Measurements from ENCODE around the gene WRAP53. TPM values are rescaled to one million over a fixed set of nuclear protein-coding genes. Genes with fewer than 3 reads are reported as not detected.

Gene WRAP53
- polyA plus RNA-seq, 3 donors = 12.8 to 13.6 (median 13.1) TPM

DNA sequence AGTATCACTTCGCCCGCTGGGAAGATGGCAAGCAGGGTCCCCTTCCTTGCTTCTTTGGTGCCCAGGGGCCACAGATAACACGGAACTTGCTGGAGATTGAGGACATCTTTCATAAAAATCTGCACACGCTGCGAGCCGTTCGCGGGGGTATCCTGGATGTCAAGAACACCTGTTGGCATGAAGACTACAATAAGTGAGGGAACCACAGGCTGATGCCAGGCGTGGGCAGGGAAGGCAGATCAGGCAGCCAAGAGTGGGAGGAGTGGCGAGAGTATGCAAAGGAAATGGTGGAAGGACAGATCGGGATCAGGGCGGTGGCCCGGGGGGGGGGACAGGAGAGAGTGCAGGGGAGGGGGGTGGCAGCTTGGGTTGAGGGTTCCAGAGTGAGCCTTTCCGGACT, 51.5 kb downstream of the WRAP53 start:
- DNase-seq (ENCODE audit: low read depth in 3 of 3, low spot score in 2 of 3) = no peak

DNA sequence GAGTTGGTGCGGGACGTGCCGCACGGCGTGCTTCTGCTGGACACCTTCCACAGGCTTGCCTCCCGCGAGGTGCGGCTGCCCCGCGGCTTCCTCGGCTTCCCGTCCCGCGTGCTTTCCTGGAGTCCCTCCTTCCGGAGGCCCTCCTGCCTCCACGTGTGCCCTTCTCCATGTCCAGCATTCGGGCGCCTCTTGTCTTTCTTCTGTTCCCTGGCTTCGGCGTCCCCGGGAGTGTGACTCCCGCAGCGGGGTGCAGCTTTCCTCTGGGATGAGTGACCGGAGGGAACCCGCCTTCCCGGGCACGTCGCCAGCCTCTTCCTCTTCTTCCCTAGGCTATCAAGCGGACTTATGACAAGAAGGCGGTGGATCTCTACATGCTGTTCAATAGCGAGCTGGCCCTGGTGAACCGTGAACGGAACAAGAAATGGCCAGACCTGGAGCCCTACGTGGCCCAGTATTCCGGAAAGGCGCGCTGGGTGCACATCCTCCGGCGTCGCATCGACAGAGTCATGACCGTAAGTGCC, 52.3 kb downstream of the WRAP53 start:
- DNase-seq (ENCODE audit: low read depth in 3 of 3, low spot score in 2 of 3) = no peak

DNA sequence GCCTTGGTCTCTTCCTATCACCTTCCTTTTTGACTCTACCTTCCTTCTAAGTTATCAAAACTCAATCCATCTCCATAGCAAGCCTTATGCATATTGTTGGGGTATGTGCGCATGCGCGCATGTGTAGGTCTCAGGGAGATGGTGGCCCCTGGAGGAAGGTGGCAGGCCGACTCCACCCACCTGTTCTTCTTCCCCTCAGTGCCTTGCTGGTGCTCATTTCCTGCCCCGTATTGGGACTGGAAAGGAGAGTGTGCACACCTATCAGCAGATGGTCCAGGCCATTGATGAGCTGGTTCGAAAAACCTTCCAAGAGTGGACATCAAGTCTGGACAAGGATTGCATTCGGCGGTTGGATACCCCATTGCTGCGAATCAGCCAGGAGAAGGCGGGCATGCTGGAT, 54.5 kb downstream of the WRAP53 start:
- DNase-seq (ENCODE audit: low read depth in 3 of 3, low spot score in 2 of 3) = no peak

DNA sequence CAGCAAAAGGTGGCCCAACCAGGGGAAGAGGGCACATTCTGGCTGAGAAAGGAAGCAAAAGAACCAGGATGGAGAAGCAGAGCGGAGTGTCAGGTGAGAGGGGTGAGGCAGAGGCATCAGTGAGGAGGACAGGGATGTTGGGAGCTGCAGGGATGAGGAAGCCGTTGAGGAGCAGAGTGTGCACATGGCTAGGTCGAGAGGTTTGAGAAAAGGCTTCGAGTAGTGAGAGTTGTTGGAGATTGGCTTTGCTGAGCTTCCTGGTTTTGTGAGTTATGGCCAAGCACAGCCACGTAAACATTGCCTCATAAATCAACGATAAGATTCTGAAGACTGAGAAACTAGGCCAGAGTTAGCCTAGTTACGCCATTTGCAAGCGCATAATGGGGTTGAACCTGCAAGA, 56.1 kb downstream of the WRAP53 start:
- DNase-seq (ENCODE audit: low read depth in 3 of 3, low spot score in 2 of 3) = no peak

DNA sequence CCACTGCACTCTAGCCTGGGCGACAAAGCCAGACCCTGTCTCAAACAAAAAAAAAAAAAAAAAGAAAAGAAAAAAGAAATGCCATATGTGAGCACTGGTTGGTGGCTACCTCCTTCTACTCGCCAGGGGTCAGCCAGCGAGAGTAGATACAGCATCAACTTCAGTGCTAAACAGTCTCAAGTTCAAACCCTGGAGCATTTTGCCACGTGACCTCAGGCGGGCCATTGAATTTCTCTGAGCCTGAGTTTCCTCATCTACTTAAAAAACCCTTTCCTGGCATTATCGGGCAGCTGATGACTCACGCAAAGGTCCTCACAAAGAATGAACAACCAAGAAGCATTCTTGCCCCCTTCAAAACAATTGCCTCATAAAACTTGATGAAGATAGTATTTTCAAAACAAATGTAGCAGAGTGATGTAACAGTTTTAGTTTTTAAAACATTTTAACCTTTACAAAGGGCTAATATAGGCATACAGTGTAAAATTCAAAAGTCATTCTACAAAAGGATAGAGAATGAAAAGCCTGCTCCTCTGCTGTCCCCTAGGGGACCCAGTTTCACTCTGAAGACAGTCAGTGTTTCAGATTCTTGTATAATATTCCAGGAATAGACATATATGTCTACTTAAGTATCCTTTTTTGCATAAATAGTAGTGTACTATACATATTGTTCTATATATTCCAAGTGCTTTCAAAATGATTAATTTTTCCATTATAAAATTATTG, 57.6 kb downstream of the WRAP53 start:
- DNase-seq (ENCODE audit: low read depth in 3 of 3, low spot score in 2 of 3) = no peak

DNA sequence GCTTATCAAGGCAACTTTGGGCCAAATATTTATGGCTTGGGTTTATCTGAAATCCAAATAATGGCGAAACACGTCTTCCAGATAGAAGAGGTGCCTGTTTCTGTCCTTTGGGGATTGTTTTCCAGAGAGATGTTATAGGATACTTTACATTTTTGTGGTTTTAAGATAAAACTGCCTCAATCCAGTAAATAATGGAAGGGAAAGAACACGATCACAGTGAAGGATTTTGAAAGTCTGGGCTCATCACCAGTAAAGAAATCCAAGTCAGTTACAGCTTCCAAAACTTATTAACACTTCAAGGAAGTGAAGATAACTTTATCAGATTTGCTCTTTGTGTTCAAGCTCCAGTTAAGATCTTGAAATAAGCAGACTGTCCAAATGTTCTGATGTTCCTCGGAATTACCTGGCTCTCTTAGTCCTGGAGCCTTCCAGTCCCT, 59.4 kb downstream of the WRAP53 start:
- no peak for DNase-seq (ENCODE audit: low read depth in 3 of 3, low spot score in 2 of 3)

DNA sequence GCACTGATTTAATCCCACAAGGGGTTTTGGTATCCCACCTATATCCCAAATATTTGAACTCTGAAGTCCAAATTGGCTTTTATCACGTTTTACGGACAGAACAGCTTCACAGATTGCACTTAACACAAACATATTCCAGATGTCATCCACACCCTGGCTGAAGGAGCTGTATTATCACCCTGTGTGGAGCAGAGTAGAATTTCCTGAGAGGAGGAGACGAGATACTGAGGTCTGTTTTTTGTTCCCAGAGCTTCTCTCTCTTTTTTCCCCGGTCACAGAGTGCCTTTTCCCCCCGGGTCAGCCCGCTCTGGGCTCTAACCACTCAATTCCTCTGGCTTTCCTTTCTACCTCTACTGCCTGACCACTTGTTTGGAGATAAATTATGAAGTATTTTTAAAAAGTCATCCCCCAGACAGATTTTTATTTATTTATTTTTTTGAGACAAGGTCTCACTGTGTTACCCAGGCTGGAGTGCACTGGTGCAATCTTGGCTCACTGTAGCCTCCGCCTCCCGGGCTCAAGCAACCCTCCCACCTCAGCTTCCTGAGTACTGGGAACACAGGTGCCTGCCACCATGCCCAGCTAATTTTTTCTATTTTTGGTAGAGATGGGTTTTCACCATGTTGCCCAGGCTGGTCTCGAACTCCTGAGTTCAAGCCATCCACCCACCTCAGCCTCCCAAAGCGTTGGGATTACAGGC, 59.9 kb downstream of the WRAP53 start:
- no peak for DNase-seq (ENCODE audit: low read depth in 3 of 3, low spot score in 2 of 3)

DNA sequence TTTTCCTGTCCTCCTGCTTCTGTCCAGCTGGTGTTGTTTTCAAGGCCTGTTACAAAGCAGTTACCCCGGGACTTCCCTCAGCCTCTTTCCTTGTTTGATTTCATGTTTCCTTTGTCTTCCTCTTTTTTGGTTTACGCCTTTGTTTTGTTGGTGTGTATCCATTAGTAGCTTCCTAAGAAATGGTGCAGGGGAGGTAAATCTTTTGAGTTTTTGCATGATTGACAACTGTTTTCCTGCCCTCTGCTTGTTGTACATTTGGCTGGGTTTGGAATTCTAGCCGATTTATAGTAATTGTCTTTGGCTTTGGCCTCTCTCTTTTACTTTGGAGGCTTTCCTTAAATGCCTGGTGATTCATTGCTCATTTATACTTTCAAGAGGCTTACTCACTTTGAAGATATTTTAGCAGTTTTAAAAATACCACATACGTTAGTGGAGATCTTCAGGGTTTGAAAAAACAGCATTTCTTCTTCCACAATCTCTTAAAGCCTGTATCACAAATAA, 62.1 kb downstream of the WRAP53 start:
- no peak for DNase-seq (ENCODE audit: low read depth in 3 of 3, low spot score in 2 of 3)

Other genes with a start within 250 kb of the WRAP53 start
- gene FGF11, start 249.0 kb upstream of the WRAP53 start, polyA plus RNA-seq (ENCODE audit: insufficient read length in 3 of 3) = 1 to 10 TPM; 5.5 to 6.8 (median 6.6) TPM
- 10 to 100 TPM; 10.1 to 11.0 (median 10.9) TPM for gene CHRNB1, start 243.4 kb upstream of the WRAP53 start, polyA plus RNA-seq (ENCODE audit: insufficient read length in 3 of 3)
- gene ZBTB4, start 208.8 kb upstream of the WRAP53 start, polyA plus RNA-seq (ENCODE audit: insufficient read length in 3 of 3) = 10 to 100 TPM; 35.9 to 38.0 (median 37.6) TPM
- gene SLC35G6, start 207.0 kb upstream of the WRAP53 start, polyA plus RNA-seq (ENCODE audit: insufficient read length in 3 of 3) = under 1 TPM in 1 of 3 donors, not detected in 2; 0.10 TPM
- 100 to 1,000 TPM; 108 to 118 (median 118) TPM for gene POLR2A, start 204.1 kb upstream of the WRAP53 start, polyA plus RNA-seq (ENCODE audit: insufficient read length in 3 of 3)
- 10 to 100 TPM; 21.8 to 24.1 (median 22.3) TPM for gene TNFSF12, start 139.4 kb upstream of the WRAP53 start, polyA plus RNA-seq (ENCODE audit: insufficient read length in 3 of 3)
- gene TNFSF13, start 129.7 kb upstream of the WRAP53 start, polyA plus RNA-seq (ENCODE audit: insufficient read length in 3 of 3) = 10 to 100 TPM; 11.6 to 15.0 (median 13.4) TPM
- gene SENP3, start 126.6 kb upstream of the WRAP53 start, polyA plus RNA-seq (ENCODE audit: insufficient read length in 3 of 3) = 10 to 100 TPM; 85.5 to 93.2 (median 91.8) TPM
- 10 to 100 TPM; 46.9 to 67.9 (median 57.3) TPM for gene CD68, start 108.8 kb upstream of the WRAP53 start, polyA plus RNA-seq (ENCODE audit: insufficient read length in 3 of 3)
- gene MPDU1, start 104.6 kb upstream of the WRAP53 start, polyA plus RNA-seq (ENCODE audit: insufficient read length in 3 of 3) = 100 to 1,000 TPM; 125 to 133 (median 125) TPM
- 1 to 10 TPM; 2.8 to 3.9 (median 2.9) TPM for gene SOX15, start 98.4 kb upstream of the WRAP53 start, polyA plus RNA-seq (ENCODE audit: insufficient read length in 3 of 3)
- gene FXR2, start 73.6 kb upstream of the WRAP53 start, polyA plus RNA-seq (ENCODE audit: insufficient read length in 3 of 3) = 10 to 100 TPM; 41.4 to 42.8 (median 42.2) TPM
- 100 to 1,000 TPM; 130 to 152 (median 138) TPM for gene SAT2, start 60.7 kb upstream of the WRAP53 start, polyA plus RNA-seq (ENCODE audit: insufficient read length in 3 of 3)
- 1 to 10 TPM; 2.5 to 4.9 (median 3.0) TPM for gene SHBG, start 58.3 kb upstream of the WRAP53 start, polyA plus RNA-seq (ENCODE audit: insufficient read length in 3 of 3)
- 10 to 100 TPM; 15.5 to 20.6 (median 20.4) TPM for gene ATP1B2, start 37.6 kb upstream of the WRAP53 start, polyA plus RNA-seq (ENCODE audit: insufficient read length in 3 of 3)
- 10 to 100 TPM; 66.7 to 68.6 (median 67.4) TPM for gene TP53, start 987 bp upstream of the WRAP53 start, polyA plus RNA-seq (ENCODE audit: insufficient read length in 3 of 3)
- gene EFNB3, start 16.7 kb downstream of the WRAP53 start, polyA plus RNA-seq (ENCODE audit: insufficient read length in 3 of 3) = 10 to 100 TPM; 19.9 to 23.7 (median 23.1) TPM
- gene DNAH2, start 29.3 kb downstream of the WRAP53 start, polyA plus RNA-seq (ENCODE audit: insufficient read length in 3 of 3) = under 1 TPM; 0.25 to 0.43 (median 0.25) TPM
- 10 to 100 TPM; 15.3 to 18.3 (median 17.9) TPM for gene KDM6B, start 145.7 kb downstream of the WRAP53 start, polyA plus RNA-seq (ENCODE audit: insufficient read length in 3 of 3)
- gene TMEM88, start 166.6 kb downstream of the WRAP53 start, polyA plus RNA-seq (ENCODE audit: insufficient read length in 3 of 3) = 10 to 100 TPM; 19.1 to 27.1 (median 23.0) TPM
- 10 to 100 TPM; 61.0 to 85.9 (median 73.0) TPM for gene NAA38, start 169.1 kb downstream of the WRAP53 start, polyA plus RNA-seq (ENCODE audit: insufficient read length in 3 of 3)
- gene CYB5D1, start 169.5 kb downstream of the WRAP53 start, polyA plus RNA-seq (ENCODE audit: insufficient read length in 3 of 3) = 10 to 100 TPM; 23.1 to 24.3 (median 23.8) TPM
- 100 to 1,000 TPM; 139 to 161 (median 150) TPM for gene CHD3, start 200.3 kb downstream of the WRAP53 start, polyA plus RNA-seq (ENCODE audit: insufficient read length in 3 of 3)
- gene RNF227, start 227.8 kb downstream of the WRAP53 start, polyA plus RNA-seq (ENCODE audit: insufficient read length in 3 of 3) = 1 to 10 TPM; 3.4 to 5.0 (median 4.3) TPM
- gene KCNAB3, start 241.4 kb downstream of the WRAP53 start, polyA plus RNA-seq (ENCODE audit: insufficient read length in 3 of 3) = 10 to 100 TPM in 1 of 3 donors, 1 to 10 TPM in 2; 5.9 to 10.2 (median 9.2) TPM
- gene TRAPPC1, start 243.5 kb downstream of the WRAP53 start, polyA plus RNA-seq (ENCODE audit: insufficient read length in 3 of 3) = 100 to 1,000 TPM; 131 to 171 (median 162) TPM
- 10 to 100 TPM; 48.1 to 49.6 (median 48.6) TPM for gene CNTROB, start 243.7 kb downstream of the WRAP53 start, polyA plus RNA-seq (ENCODE audit: insufficient read length in 3 of 3)